GM12878 (cell line): ENCODE data around the gene CHD5. TPM values are rescaled to one million over a fixed set of nuclear protein-coding genes. Genes with fewer than 3 reads are reported as not detected.

Source experiments
- CHD2 ChIP-seq: IDR thresholded peaks from 2 replicates; pipeline ENCODE4 v1.6.1; 2011; ENCODE audit warnings: low read depth, low read length, improper control_type of control experiment, borderline replicate concordance
- CREM ChIP-seq: IDR thresholded peaks from 2 replicates; pipeline ENCODE4 v1.6.1; 2014; ENCODE audit warnings: antibody characterized with exemption, low read depth
- EGR1 ChIP-seq, 2 experiments: IDR thresholded peaks; 1 replicate in 1 of 2; 2 replicates in 1 of 2; pipeline ENCODE4 v1.6.1; 2011 to 2012; ENCODE audit warnings: low read depth in 2 of 2, low read length in 2 of 2, borderline replicate concordance in 1 of 2, mild to moderate bottlenecking in 1 of 2, moderate library complexity in 1 of 2
- EZH2 ChIP-seq: IDR thresholded peaks from 2 replicates; pipeline ENCODE4 v1.6.1; 2012; ENCODE audit warnings: low read depth, mild to moderate bottlenecking, control low read depth, inconsistent platforms, low read length, borderline replicate concordance; ENCODE audit not compliant: control insufficient read depth
- GATAD2B ChIP-seq: fragments of 450-650 bp; conservative IDR thresholded peaks from 2 replicates; pipeline ENCODE4 v1.6.1; 2017; ENCODE audit warnings: low read depth, mild to moderate bottlenecking, moderate library complexity
- NBN ChIP-seq: fragments of 450-650 bp; IDR thresholded peaks from 2 replicates; pipeline ENCODE4 v1.6.1; 2016
- SMARCA5 ChIP-seq: fragments of 450-650 bp; IDR thresholded peaks from 2 replicates; pipeline ENCODE4 v1.6.1; 2017; ENCODE audit warnings: mild to moderate bottlenecking
- SP1 ChIP-seq: IDR thresholded peaks from one replicate; pipeline ENCODE4 v1.6.1; 2011; ENCODE audit warnings: low read depth, low read length
- polyA plus RNA-seq, 11 experiments: library from polyadenylated mRNA; depleted of rRNA in 4 of 11; unstranded in 6 of 11; stranded (reverse) in 5 of 11; fragments of >200 nt; fragmentation: Nextera tagmentation in 4 of 11; fragmentation: Illumina TruSeq in 1 of 11; extraction: Ambion mirVana in 4 of 11; extraction: Trizol in 1 of 11; gene quantifications; 1 replicate in 1 of 11; 2 replicates in 10 of 11; pipeline versions ENCODE4 v1.2.1 to v1.2.3, GENCODE V29; 2011 to 2016; ENCODE audit warnings: inconsistent platforms in 2 of 11, missing spikeins in 2 of 11, low read depth in 1 of 11
- total RNA-seq, 4 experiments: library from RNA; depleted of rRNA in 3 of 4; stranded (reverse); fragments of >200 nt in 3 of 4; fragmentation: Illumina TruSeq in 1 of 4; extraction: Trizol in 1 of 4; gene quantifications; 2 replicates each; pipeline versions ENCODE4 v1.2.1 to v1.2.3, GENCODE V29; 2013 to 2021
- TF ChIP-seq, protein P1 (sequence below): IDR thresholded peaks from 2 replicates; pipeline ENCODE4 v1.6.1; 2012; ENCODE audit warnings: improper control_type of control experiment, low read depth, low read length; ENCODE audit not compliant: insufficient replicate concordance
- TF ChIP-seq, protein P2 (sequence below): IDR thresholded peaks from 2 replicates; pipeline ENCODE4 v1.6.1; 2011; ENCODE audit warnings: mild to moderate bottlenecking, low read depth, low read length, moderate library complexity; ENCODE audit not compliant: insufficient replicate concordance

Gene CHD5
- total and polyA plus RNA-seq, 10 of the 15 experiments (the other 5 are each of a cell fraction or from before 2014, with no cell fraction given) = 0.03 to 0.49 (median 0.13) TPM; not detected in 3

DNA sequence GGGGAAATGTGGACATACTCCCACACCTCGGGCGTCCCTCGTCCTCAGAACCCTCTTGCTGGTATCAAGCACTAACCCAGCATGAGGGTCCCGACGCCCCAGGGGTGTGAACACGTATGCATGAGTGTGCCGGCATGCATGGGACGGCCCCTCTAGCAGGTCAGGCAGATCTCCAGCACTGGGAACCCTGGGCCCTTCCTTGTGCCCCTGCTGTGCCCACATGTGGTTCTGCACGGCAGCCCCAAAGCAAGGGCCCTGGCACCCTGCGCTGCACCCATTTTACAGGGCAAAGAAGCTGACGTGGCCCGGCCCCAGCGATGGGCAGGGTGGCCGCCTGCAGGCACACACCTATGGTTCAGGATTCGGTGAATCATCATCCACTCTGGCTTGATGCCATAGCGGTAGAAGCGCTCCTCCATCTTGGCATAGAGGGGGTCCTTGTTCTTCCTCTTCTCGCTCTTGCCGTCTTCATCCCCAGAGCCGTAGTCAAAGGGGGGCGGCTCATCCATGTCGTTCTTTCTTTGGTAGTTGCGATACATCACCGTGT lies 34.2 kb downstream of the CHD5 start (continued):
- TF ChIP-seq, protein P1, sequence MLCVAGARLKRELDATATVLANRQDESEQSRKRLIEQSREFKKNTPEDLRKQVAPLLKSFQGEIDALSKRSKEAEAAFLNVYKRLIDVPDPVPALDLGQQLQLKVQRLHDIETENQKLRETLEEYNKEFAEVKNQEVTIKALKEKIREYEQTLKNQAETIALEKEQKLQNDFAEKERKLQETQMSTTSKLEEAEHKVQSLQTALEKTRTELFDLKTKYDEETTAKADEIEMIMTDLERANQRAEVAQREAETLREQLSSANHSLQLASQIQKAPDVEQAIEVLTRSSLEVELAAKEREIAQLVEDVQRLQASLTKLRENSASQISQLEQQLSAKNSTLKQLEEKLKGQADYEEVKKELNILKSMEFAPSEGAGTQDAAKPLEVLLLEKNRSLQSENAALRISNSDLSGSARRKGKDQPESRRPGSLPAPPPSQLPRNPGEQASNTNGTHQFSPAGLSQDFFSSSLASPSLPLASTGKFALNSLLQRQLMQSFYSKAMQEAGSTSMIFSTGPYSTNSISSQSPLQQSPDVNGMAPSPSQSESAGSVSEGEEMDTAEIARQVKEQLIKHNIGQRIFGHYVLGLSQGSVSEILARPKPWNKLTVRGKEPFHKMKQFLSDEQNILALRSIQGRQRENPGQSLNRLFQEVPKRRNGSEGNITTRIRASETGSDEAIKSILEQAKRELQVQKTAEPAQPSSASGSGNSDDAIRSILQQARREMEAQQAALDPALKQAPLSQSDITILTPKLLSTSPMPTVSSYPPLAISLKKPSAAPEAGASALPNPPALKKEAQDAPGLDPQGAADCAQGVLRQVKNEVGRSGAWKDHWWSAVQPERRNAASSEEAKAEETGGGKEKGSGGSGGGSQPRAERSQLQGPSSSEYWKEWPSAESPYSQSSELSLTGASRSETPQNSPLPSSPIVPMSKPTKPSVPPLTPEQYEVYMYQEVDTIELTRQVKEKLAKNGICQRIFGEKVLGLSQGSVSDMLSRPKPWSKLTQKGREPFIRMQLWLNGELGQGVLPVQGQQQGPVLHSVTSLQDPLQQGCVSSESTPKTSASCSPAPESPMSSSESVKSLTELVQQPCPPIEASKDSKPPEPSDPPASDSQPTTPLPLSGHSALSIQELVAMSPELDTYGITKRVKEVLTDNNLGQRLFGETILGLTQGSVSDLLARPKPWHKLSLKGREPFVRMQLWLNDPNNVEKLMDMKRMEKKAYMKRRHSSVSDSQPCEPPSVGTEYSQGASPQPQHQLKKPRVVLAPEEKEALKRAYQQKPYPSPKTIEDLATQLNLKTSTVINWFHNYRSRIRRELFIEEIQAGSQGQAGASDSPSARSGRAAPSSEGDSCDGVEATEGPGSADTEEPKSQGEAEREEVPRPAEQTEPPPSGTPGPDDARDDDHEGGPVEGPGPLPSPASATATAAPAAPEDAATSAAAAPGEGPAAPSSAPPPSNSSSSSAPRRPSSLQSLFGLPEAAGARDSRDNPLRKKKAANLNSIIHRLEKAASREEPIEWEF = no peak
- TF ChIP-seq, protein P2, sequence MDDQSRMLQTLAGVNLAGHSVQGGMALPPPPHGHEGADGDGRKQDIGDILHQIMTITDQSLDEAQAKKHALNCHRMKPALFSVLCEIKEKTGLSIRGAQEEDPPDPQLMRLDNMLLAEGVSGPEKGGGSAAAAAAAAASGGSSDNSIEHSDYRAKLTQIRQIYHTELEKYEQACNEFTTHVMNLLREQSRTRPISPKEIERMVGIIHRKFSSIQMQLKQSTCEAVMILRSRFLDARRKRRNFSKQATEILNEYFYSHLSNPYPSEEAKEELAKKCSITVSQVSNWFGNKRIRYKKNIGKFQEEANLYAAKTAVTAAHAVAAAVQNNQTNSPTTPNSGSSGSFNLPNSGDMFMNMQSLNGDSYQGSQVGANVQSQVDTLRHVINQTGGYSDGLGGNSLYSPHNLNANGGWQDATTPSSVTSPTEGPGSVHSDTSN = no peak
- TF ChIP-seq CHD2 (no peak), SMARCA5 (no peak), EGR1 (IDR thresholded peaks at IDR 0.05; ENCODE audit: borderline replicate concordance in 1 of 2, low read depth in 2 of 2, low read length in 2 of 2) (no peak), GATAD2B (no peak), SP1 (no peak), NBN (no peak), EZH2 (no peak), CREM (no peak)
